Mesenchymal stem cell (in vitro differentiated cells and primary cell): ENCODE measurements around the gene FXYD2.
A peak's percentile ranks its signal among the peaks of the same experiment; 100 is the strongest.

Source experiments
- DNase-seq: peaks from one replicate; pipeline ENCODE4 v3.0.0-alpha.2; 2013
- H2AFZ ChIP-seq: one replicate; pipeline ENCODE4 v1.6.1; 2013; ENCODE audit warnings: low read depth, mild to moderate bottlenecking, control low read depth, inconsistent platforms, low read length, moderate library complexity
- H2AK5ac ChIP-seq: 2 replicates; pipeline ENCODE4 v1.6.1; 2013; ENCODE audit warnings: low read length, moderate library complexity, mild to moderate bottlenecking, inconsistent platforms; ENCODE audit not compliant: severe bottlenecking
- H2BK120ac ChIP-seq: one replicate; pipeline ENCODE4 v1.6.1; 2013; ENCODE audit warnings: low read depth, mild to moderate bottlenecking, inconsistent platforms, low read length, moderate library complexity
- H2BK12ac ChIP-seq, 2 experiments: one replicate each; pipeline ENCODE4 v1.6.1; 2013; ENCODE audit warnings: inconsistent platforms in 2 of 2, low read length in 2 of 2, mild to moderate bottlenecking in 2 of 2, moderate library complexity in 2 of 2, control low read depth in 1 of 2
- H2BK15ac ChIP-seq: one replicate; pipeline ENCODE4 v1.6.1; 2013; ENCODE audit warnings: mild to moderate bottlenecking, low read depth, inconsistent platforms; ENCODE audit not compliant: poor library complexity, severe bottlenecking
- H2BK5ac ChIP-seq: 2 replicates; pipeline ENCODE4 v1.6.1; 2013; ENCODE audit warnings: low read depth, mild to moderate bottlenecking, low read length, control low read depth, inconsistent platforms; ENCODE audit not compliant: poor library complexity, severe bottlenecking
- H3K14ac ChIP-seq, 2 experiments: one replicate each; pipeline ENCODE4 v1.6.1; 2013; ENCODE audit warnings: inconsistent platforms in 2 of 2, low read length in 2 of 2, control low read depth in 1 of 2, mild to moderate bottlenecking in 1 of 2, moderate library complexity in 1 of 2
- H3K18ac ChIP-seq, 2 experiments: one replicate each; pipeline ENCODE4 v1.6.1; 2013; ENCODE audit warnings: inconsistent platforms in 2 of 2, low read length in 2 of 2, control low read depth in 1 of 2, low read depth in 1 of 2, mild to moderate bottlenecking in 1 of 2
- H3K23ac ChIP-seq, 2 experiments: one replicate each; pipeline ENCODE4 v1.6.1; 2013; ENCODE audit warnings: inconsistent platforms in 2 of 2, low read length in 2 of 2, mild to moderate bottlenecking in 2 of 2, moderate library complexity in 2 of 2, control low read depth in 1 of 2
- H3K27ac ChIP-seq: 2 replicates; pipeline ENCODE4 v1.5.1; 2013; ENCODE audit warnings: mild to moderate bottlenecking, moderate library complexity, low read length, control low read depth, inconsistent platforms; ENCODE audit not compliant: poor library complexity, severe bottlenecking
- H3K27me3 ChIP-seq, 2 experiments: 2 replicates each; pipeline versions ENCODE4 v1.6.1 to v1.7.0; 2013; ENCODE audit warnings: low read length in 2 of 2, mild to moderate bottlenecking in 2 of 2, moderate library complexity in 2 of 2, control low read depth in 1 of 2, inconsistent platforms in 1 of 2; ENCODE audit not compliant: control insufficient read depth in 1 of 2, insufficient read depth in 1 of 2
- H3K36me3 ChIP-seq, 2 experiments: 2 replicates each; pipeline versions ENCODE4 v1.6.1 to v1.7.0; 2013; ENCODE audit warnings: low read length in 2 of 2, control low read depth in 1 of 2, inconsistent platforms in 1 of 2, low read depth in 1 of 2, mild to moderate bottlenecking in 1 of 2; ENCODE audit not compliant: insufficient read depth in 2 of 2, control insufficient read depth in 1 of 2
- H3K4ac ChIP-seq, 2 experiments: one replicate each; pipeline ENCODE4 v1.6.1; 2013; ENCODE audit warnings: inconsistent platforms in 2 of 2, low read length in 2 of 2, mild to moderate bottlenecking in 2 of 2, moderate library complexity in 2 of 2, control low read depth in 1 of 2, low read depth in 1 of 2
- H3K4me1 ChIP-seq: 2 replicates; pipeline ENCODE4 v1.6.1; 2013; ENCODE audit warnings: low read depth, low read length, control low read depth; ENCODE audit not compliant: control insufficient read depth, insufficient read depth
- H3K4me2 ChIP-seq: 2 replicates; pipeline ENCODE4 v1.6.1; 2013; ENCODE audit warnings: low read length, mild to moderate bottlenecking, inconsistent platforms; ENCODE audit not compliant: poor library complexity, severe bottlenecking
- H3K4me3 ChIP-seq, 2 experiments: 2 replicates each; pipeline versions ENCODE4 v1.5.1 to v1.7.0; 2013; ENCODE audit warnings: low read length in 2 of 2, mild to moderate bottlenecking in 2 of 2, control low read depth in 1 of 2, low read depth in 1 of 2; ENCODE audit not compliant: insufficient read depth in 1 of 2
- H3K79me1 ChIP-seq: replicated peaks from 2 replicates; pipeline ENCODE4 v1.6.1; 2013; ENCODE audit warnings: mild to moderate bottlenecking, control low read depth, low read length, inconsistent platforms; ENCODE audit not compliant: poor library complexity, severe bottlenecking
- H3K9ac ChIP-seq: 2 replicates; pipeline ENCODE4 v1.7.0; 2013; ENCODE audit warnings: mild to moderate bottlenecking, low read length, moderate library complexity
- H3K9me3 ChIP-seq: 2 replicates; pipeline ENCODE4 v1.7.0; 2013; ENCODE audit warnings: mild to moderate bottlenecking, low read length; ENCODE audit not compliant: control insufficient read depth
- H4K8ac ChIP-seq: one replicate; pipeline ENCODE4 v1.6.1; 2013; ENCODE audit warnings: inconsistent platforms, mild to moderate bottlenecking, low read length, moderate library complexity
- H4K91ac ChIP-seq: one replicate; pipeline ENCODE4 v1.6.1; 2013; ENCODE audit warnings: mild to moderate bottlenecking, low read length, inconsistent platforms
- WGBS: methylation state at CpG from one replicate; pipeline ENCODE4 v1.1.7; 2013; ENCODE audit warnings: mixed read lengths; 5-methylcytosine and 5-hydroxymethylcytosine counted together

Gene FXYD2

DNA sequence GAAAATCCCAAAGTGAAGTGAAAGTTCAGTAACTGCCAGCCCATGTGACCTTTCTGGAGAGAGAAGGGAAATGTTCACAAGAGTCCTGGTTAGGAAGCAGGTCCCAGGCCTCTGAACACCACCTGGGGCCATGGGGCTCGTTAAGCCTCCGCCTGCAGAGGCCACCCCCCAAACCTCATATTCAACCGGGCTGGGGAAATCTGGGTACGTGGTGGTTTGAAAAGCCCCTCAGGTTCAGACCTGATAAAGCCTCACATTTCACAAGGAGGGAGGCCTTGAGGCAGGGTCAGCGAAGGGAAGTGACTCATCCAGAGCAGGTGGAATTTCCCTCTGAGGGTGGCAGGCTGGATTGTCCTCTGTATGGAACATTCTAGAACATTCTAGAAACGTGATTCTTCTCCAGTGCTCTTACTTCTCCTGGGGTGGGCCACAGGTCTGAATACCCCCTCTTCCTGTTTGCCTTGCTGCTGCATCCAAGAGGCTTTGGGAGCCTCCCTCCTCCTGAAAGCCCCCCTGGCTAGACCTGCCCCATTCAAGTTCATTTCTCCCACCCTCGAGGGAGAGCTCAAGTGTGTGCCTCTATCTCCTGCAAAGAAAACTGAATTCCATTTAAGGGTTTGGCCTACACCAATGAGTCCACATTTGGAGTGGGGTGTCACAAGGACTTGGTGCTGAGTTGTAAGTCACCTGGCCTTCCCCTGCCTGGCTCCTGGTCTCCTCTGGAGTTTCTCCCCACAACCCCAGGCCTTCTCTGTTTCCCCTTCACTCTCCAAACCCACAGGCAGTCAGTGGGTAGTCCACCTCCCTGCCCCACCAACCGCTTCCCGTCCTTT, 6.3 kb downstream of the FXYD2 start:
- peak overlapping the region in 1 of 2 experiments; percentile 29 for H2BK12ac ChIP-seq
- peaks cover 0 to 31% of the 10 kb centered on the region in 2 experiments for H3K36me3 ChIP-seq
- 68% methylated on average over 5 of the region's 9 CpGs for WGBS
- H3K27ac ChIP-seq, result peak overlapping the region; percentile 94
- H2BK120ac ChIP-seq, result no peak overlapping the region
- H2BK15ac ChIP-seq, result no peak overlapping the region
- no peak overlapping the region for H4K8ac ChIP-seq
- no peak overlapping the region for H3K9ac ChIP-seq
- no peaks in the 10 kb centered on the region for H3K79me1 ChIP-seq
- H3K4me2 ChIP-seq, result no peak overlapping the region
- H3K14ac ChIP-seq, result no peak overlapping the region
- peak; percentile 78 for DNase-seq
- no peak overlapping the region for H3K4ac ChIP-seq
- H2AK5ac ChIP-seq, result peak overlapping the region; percentile 67
- no peak overlapping the region for H3K18ac ChIP-seq
- no peak overlapping the region for H4K91ac ChIP-seq
- H3K4me3 ChIP-seq, result no peak overlapping the region
- peaks cover 0 to 14% of the 10 kb centered on the region in 2 experiments for H3K27me3 ChIP-seq
- peak overlapping the region in 1 of 2 experiments; percentile 5 for H3K23ac ChIP-seq
- H3K4me1 ChIP-seq, result peaks cover 68% of the 10 kb centered on the region
- H2AFZ ChIP-seq, result no peak overlapping the region
- H3K9me3 ChIP-seq, result no peaks in the 10 kb centered on the region
- no peak overlapping the region for H2BK5ac ChIP-seq

DNA sequence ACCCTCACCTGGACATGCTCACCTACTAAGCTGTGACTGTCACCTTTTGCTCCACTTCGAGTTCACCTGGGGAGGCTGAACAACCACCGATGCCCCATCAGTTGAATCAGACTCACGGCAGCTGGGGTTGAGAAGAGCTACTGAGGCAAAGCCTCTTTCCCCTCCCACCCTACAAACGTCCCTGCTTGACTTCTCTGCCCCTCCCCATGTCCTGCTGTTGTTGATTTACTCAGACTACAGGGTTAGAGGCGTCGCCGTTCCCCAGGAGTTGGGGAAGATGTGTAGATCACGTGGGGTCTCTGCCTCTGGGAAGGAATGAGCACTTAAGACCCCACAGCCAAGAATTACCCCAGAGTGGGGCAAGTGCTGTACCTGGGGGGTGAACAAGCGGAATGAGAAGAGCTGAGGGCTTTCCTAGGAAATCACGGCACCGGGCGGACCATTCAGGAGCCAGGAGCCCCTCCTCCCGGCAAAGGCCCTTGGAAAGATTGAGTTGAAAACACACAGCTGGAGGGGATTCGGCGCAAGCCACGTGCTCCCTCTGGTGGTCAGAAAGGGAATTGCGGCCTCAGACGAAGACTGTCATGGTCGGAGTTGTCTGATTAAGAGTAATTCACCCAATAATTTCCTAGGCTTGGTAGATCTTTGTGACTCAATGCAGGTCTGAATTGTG, 7.0 kb downstream of the FXYD2 start:
- Histone ChIP-seq H3K36me3 (peaks cover 0 to 28% of the 10 kb centered on the region in 2 experiments), H3K4me1 (peaks cover 66% of the 10 kb centered on the region), H2BK12ac (peak overlapping the region in 1 of 2 experiments; percentile 27), H4K91ac (peak overlapping the region; percentile 85), H3K4me3 (peak overlapping the region in 1 of 2 experiments; percentile 26), H2BK15ac (no peak overlapping the region), H3K27me3 (peaks cover 0 to 12% of the 10 kb centered on the region in 2 experiments), H2BK120ac (peak overlapping the region; percentile 12), H3K27ac (peak overlapping the region; percentile 94), H2BK5ac (peak overlapping the region; percentile 75), H3K23ac (no peak overlapping the region), H2AK5ac (peak overlapping the region; percentile 79), H4K8ac (peak overlapping the region; percentile 86), H2AFZ (peak overlapping the region; percentile 75), H3K9ac (peak overlapping the region; percentile 51), H3K79me1 (no peaks in the 10 kb centered on the region), H3K4ac (peak overlapping the region; percentile 16 to 90), H3K18ac (peak overlapping the region; percentile 6 to 13), H3K14ac (peak overlapping the region in 1 of 2 experiments; percentile 7), H3K9me3 (no peaks in the 10 kb centered on the region), H3K4me2 (peak overlapping the region; percentile 61)
- DNase-seq, result peak; percentile 85
- 17% methylated on average over 16 of the region's 19 CpGs for WGBS

DNA sequence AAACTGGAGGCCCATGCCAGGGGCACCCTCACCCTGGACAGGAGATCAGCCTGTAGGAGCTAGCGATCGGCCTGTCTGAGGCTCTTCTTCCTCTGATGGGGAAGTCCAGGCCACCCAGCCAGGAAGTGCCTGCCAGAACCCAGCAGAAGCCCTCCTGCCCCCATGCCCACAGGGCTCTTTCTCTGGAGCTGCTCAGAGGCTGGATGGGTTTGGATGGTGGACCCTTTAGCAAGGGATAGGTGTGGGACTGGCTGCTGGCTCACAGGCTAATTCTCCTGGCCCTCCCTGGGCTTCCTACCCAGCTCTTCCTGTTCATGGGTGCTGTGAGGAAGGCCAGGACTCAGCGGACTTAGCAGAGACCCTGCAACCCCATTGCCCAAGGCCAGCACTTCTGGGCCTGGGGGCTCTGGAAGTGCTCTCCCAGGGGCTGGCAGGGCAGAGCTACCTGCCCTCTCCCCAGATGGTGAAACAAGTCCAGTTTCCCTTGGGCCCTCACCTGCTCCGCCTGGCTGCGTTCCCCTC, 7.6 kb downstream of the FXYD2 start:
- H3K4ac ChIP-seq, result peak overlapping the region; percentile 16 to 22
- WGBS, result 90% methylated on average over 5 of the region's 5 CpGs
- peaks cover 0 to 23% of the 10 kb centered on the region in 2 experiments for H3K36me3 ChIP-seq
- peak overlapping the region in 1 of 2 experiments; percentile 27 for H2BK12ac ChIP-seq
- H2BK5ac ChIP-seq, result peak overlapping the region; percentile 75
- no peak overlapping the region for H3K23ac ChIP-seq
- H3K4me3 ChIP-seq, result peak overlapping the region in 1 of 2 experiments; percentile 26
- H2BK120ac ChIP-seq, result peak overlapping the region; percentile 12
- H2BK15ac ChIP-seq, result peak overlapping the region; percentile 56
- no peak overlapping the region for H2AFZ ChIP-seq
- H3K14ac ChIP-seq, result no peak overlapping the region
- H3K27ac ChIP-seq, result peak overlapping the region; percentile 94
- peaks cover 0 to 10% of the 10 kb centered on the region in 2 experiments for H3K27me3 ChIP-seq
- no peaks in the 10 kb centered on the region for H3K9me3 ChIP-seq
- H4K8ac ChIP-seq, result peak overlapping the region; percentile 60
- DNase-seq, result no peak
- H3K9ac ChIP-seq, result peak overlapping the region; percentile 51
- H2AK5ac ChIP-seq, result peak overlapping the region; percentile 79
- peaks cover 61% of the 10 kb centered on the region for H3K4me1 ChIP-seq
- peak overlapping the region; percentile 85 for H4K91ac ChIP-seq
- peak overlapping the region; percentile 54 for H3K4me2 ChIP-seq
- no peaks in the 10 kb centered on the region for H3K79me1 ChIP-seq
- peak overlapping the region; percentile 13 to 38 for H3K18ac ChIP-seq
